Measurements from ENCODE around the gene ARL10. TPM values are rescaled to one million over a fixed set of nuclear protein-coding genes. Genes with fewer than 3 reads are reported as not detected.

Gene ARL10
- polyA plus RNA-seq, 3 donors: 0.04 to 0.93 TPM; not detected in 1

DNA sequence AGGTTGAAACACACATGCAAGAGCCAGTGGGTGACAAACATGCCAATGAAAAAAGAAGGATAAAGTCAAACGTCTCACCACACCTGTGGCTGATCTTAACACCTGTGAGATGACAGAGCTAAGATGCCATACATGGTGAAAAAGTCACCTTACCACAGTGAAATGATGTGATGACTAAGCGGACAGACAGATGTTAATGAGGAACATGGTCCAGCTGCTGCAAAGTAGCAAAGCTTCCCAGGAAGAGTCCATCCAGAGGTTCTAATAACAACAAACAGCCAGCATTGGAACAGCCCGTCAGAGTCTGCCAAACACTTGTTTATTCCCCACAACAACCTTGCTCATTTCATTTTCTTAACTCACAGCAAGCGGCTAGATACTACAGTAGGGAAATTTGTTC is 5.6 kb upstream of the ARL10 start:
- no peak overlapping the region for H3K4me3 ChIP-seq (replicated peaks in 1 of 3; ENCODE audit: low read depth in 2 of 3, low read length in 3 of 3)
- Mint-ChIP-seq H3K36me3 (peaks cover 16 to 41% of the 10 kb centered on the region in 2 donors), H3K4me1 (peaks cover 19% of the 10 kb centered on the region), H3K9me3 (peaks cover 0 to 8% (median 0%) of the 10 kb centered on the region in 7 donors), H3K27ac (no peak overlapping the region), H3K4me3 (no peak overlapping the region), H3K27me3 (ENCODE audit: low read depth in 3 of 3) (peaks cover 11 to 16% (median 15%) of the 10 kb centered on the region in 3 donors)
- H3K27me3 ChIP-seq (ENCODE audit: control insufficient read depth in 2 of 2, insufficient read depth in 2 of 2, low read length in 2 of 2): peaks cover 2 to 15% of the 10 kb centered on the region in 2 donors
- H3K9ac ChIP-seq (ENCODE audit: insufficient read depth, low read length, poor library complexity, severe bottlenecking): no peak overlapping the region
- H3K36me3 ChIP-seq (replicated peaks in 1 of 2; ENCODE audit: control insufficient read depth in 1 of 2, insufficient read depth in 2 of 2, low read length in 2 of 2): peaks cover 22 to 44% of the 10 kb centered on the region in 2 donors
- H3K9me3 ChIP-seq (replicated peaks in 1 of 2; ENCODE audit: control insufficient read depth in 1 of 2, insufficient read depth in 1 of 2, low read length in 2 of 2): no peaks in the 10 kb centered on the region
- no peak overlapping the region for H3K27ac ChIP-seq (ENCODE audit: low read depth in 1 of 2, low read length in 2 of 2)
- intact Hi-C loops (cut with micrococcal nuclease): loop anchor here in 1 of 2 donors (2.0 kb wide), 1 partner anchor 29 kb away; the partner anchor contains the start of genes HIGD2A and NOP16
- H2AFZ ChIP-seq (ENCODE audit: insufficient read depth, low read depth, low read length, poor library complexity, severe bottlenecking): no peak overlapping the region
- H4K20me1 ChIP-seq (ENCODE audit: insufficient read depth, low read length): peaks cover 25% of the 10 kb centered on the region
- H3K79me2 ChIP-seq (ENCODE audit: insufficient read depth, low read length): peaks cover 30% of the 10 kb centered on the region
- DNase-seq: no peak
- H3K4me2 ChIP-seq (replicated peaks; ENCODE audit: extremely low read depth, low read length, poor library complexity, severe bottlenecking): no peak overlapping the region
- peaks cover 15 to 29% of the 10 kb centered on the region in 2 donors for H3K4me1 ChIP-seq (ENCODE audit: control insufficient read depth in 1 of 2, insufficient read depth in 2 of 2, low read length in 2 of 2)
- TF ChIP-seq, protein P1, sequence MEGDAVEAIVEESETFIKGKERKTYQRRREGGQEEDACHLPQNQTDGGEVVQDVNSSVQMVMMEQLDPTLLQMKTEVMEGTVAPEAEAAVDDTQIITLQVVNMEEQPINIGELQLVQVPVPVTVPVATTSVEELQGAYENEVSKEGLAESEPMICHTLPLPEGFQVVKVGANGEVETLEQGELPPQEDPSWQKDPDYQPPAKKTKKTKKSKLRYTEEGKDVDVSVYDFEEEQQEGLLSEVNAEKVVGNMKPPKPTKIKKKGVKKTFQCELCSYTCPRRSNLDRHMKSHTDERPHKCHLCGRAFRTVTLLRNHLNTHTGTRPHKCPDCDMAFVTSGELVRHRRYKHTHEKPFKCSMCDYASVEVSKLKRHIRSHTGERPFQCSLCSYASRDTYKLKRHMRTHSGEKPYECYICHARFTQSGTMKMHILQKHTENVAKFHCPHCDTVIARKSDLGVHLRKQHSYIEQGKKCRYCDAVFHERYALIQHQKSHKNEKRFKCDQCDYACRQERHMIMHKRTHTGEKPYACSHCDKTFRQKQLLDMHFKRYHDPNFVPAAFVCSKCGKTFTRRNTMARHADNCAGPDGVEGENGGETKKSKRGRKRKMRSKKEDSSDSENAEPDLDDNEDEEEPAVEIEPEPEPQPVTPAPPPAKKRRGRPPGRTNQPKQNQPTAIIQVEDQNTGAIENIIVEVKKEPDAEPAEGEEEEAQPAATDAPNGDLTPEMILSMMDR (IDR thresholded peaks at IDR 0.05): no peak
- WGBS (ENCODE audit: insufficient coverage): 50% methylated on average over 1 of the region's 4 CpGs

DNA sequence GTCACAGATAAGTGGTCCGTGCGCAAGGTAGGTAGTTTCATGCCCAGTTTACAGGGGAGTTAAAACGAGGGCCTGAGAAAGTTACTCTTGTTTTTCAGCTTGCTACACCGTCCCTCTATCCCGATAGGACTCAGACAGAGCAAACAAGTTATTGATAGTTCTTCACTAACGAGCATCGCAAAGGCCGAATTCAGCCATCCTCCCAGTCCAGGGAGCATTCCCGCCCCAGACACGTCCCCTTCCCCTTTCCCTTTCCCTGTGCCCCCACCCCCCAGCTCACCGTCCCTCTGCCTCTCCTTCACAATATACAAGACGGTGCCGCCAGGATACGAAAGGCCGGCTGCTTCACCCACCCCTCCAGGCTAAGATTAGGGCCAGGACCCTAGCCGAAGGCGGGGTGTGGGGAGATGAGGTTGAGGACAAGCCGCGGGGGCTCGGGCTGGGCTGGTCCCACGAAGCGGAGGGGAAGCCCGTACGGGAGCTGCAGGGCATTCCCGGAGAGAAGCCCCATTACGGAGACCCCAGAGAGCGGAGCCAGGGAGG is 4.3 kb upstream of the ARL10 start:
- TF ChIP-seq, protein P1 (IDR thresholded peaks at IDR 0.05): no peak
- Histone ChIP-seq H4K20me1 (ENCODE audit: insufficient read depth, low read length) (peaks cover 14% of the 10 kb centered on the region), H3K4me3 (replicated peaks in 1 of 3; ENCODE audit: low read depth in 2 of 3, low read length in 3 of 3) (peak overlapping the region; percentile 64 to 96 (median 87)), H3K27me3 (ENCODE audit: control insufficient read depth in 2 of 2, insufficient read depth in 2 of 2, low read length in 2 of 2) (peaks cover 8 to 24% of the 10 kb centered on the region in 2 donors), H2AFZ (ENCODE audit: insufficient read depth, low read depth, low read length, poor library complexity, severe bottlenecking) (peak overlapping the region; percentile 82), H3K79me2 (ENCODE audit: insufficient read depth, low read length) (peaks cover 24% of the 10 kb centered on the region), H3K27ac (ENCODE audit: low read depth in 1 of 2, low read length in 2 of 2) (peak overlapping the region; percentile 7 to 68), H3K9me3 (replicated peaks in 1 of 2; ENCODE audit: control insufficient read depth in 1 of 2, insufficient read depth in 1 of 2, low read length in 2 of 2) (no peaks in the 10 kb centered on the region), H3K4me1 (ENCODE audit: control insufficient read depth in 1 of 2, insufficient read depth in 2 of 2, low read length in 2 of 2) (peaks cover 20 to 42% of the 10 kb centered on the region in 2 donors), H3K36me3 (replicated peaks in 1 of 2; ENCODE audit: control insufficient read depth in 1 of 2, insufficient read depth in 2 of 2, low read length in 2 of 2) (peaks cover 9 to 31% of the 10 kb centered on the region in 2 donors), H3K9ac (ENCODE audit: insufficient read depth, low read length, poor library complexity, severe bottlenecking) (peak overlapping the region; percentile 81), H3K4me2 (replicated peaks; ENCODE audit: extremely low read depth, low read length, poor library complexity, severe bottlenecking) (peak overlapping the region; percentile 99)
- Mint-ChIP-seq H3K9me3 (peaks cover 0 to 9% (median 0%) of the 10 kb centered on the region in 7 donors), H3K4me3 (peak overlapping the region; percentile 99), H3K27me3 (ENCODE audit: low read depth in 3 of 3) (peaks cover 16 to 26% (median 21%) of the 10 kb centered on the region in 3 donors), H3K27ac (peak overlapping the region in 5 of 7 donors; percentile 82 to 94 (median 89)), H3K4me1 (peaks cover 22% of the 10 kb centered on the region), H3K36me3 (peaks cover 8 to 28% of the 10 kb centered on the region in 2 donors)
- 0% methylated on average over 14 of the region's 27 CpGs for WGBS (ENCODE audit: insufficient coverage)
- no peak for DNase-seq
- intact Hi-C loops (cut with micrococcal nuclease): loop anchor here in 1 of 2 donors (2.0 kb wide), 1 partner anchor 28 kb away; the partner anchor contains the start of genes HIGD2A and NOP16
